Measurements from ENCODE around the gene TBCK.

DNA sequence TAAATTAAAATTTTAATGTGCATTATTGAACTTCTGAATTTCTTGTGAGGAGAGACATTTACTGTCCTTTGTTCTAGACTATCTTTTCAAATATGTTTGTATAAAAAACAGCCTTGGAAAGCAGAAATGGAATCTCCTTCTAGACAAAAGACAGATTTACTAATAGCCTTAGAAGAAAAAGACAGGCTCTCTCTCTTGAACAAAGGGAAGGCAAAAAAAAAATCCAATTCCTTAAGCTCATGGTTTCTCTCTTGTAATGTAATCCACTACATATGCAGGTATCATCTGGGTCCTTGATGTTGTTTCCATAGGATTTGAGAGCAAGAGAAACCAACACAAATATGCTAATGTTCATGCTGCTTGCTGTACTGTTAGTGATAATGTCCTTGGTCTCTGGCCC is 106.0 kb downstream of the TBCK start:
- TF ChIP-seq, protein P1, sequence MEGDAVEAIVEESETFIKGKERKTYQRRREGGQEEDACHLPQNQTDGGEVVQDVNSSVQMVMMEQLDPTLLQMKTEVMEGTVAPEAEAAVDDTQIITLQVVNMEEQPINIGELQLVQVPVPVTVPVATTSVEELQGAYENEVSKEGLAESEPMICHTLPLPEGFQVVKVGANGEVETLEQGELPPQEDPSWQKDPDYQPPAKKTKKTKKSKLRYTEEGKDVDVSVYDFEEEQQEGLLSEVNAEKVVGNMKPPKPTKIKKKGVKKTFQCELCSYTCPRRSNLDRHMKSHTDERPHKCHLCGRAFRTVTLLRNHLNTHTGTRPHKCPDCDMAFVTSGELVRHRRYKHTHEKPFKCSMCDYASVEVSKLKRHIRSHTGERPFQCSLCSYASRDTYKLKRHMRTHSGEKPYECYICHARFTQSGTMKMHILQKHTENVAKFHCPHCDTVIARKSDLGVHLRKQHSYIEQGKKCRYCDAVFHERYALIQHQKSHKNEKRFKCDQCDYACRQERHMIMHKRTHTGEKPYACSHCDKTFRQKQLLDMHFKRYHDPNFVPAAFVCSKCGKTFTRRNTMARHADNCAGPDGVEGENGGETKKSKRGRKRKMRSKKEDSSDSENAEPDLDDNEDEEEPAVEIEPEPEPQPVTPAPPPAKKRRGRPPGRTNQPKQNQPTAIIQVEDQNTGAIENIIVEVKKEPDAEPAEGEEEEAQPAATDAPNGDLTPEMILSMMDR (conservative IDR thresholded peaks at IDR 0.05; ENCODE audit: low read depth in 2 of 2): no peak
- TF ChIP-seq EZH2phosphoT487 (IDR thresholded peaks at IDR 0.05; ENCODE audit: unreplicated experiment): no peak
- TF ChIP-seq, protein P2, sequence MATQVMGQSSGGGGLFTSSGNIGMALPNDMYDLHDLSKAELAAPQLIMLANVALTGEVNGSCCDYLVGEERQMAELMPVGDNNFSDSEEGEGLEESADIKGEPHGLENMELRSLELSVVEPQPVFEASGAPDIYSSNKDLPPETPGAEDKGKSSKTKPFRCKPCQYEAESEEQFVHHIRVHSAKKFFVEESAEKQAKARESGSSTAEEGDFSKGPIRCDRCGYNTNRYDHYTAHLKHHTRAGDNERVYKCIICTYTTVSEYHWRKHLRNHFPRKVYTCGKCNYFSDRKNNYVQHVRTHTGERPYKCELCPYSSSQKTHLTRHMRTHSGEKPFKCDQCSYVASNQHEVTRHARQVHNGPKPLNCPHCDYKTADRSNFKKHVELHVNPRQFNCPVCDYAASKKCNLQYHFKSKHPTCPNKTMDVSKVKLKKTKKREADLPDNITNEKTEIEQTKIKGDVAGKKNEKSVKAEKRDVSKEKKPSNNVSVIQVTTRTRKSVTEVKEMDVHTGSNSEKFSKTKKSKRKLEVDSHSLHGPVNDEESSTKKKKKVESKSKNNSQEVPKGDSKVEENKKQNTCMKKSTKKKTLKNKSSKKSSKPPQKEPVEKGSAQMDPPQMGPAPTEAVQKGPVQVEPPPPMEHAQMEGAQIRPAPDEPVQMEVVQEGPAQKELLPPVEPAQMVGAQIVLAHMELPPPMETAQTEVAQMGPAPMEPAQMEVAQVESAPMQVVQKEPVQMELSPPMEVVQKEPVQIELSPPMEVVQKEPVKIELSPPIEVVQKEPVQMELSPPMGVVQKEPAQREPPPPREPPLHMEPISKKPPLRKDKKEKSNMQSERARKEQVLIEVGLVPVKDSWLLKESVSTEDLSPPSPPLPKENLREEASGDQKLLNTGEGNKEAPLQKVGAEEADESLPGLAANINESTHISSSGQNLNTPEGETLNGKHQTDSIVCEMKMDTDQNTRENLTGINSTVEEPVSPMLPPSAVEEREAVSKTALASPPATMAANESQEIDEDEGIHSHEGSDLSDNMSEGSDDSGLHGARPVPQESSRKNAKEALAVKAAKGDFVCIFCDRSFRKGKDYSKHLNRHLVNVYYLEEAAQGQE (IDR thresholded peaks at IDR 0.05; ENCODE audit: unreplicated experiment): no peak
- TF ChIP-seq EZH2 (IDR thresholded peaks at IDR 0.05; ENCODE audit: low read depth, unreplicated experiment): no peak

Data from GM23338 (cell line).